GM21576 (cell line): ENCODE measurements around the gene FXYD4.
A peak's percentile ranks its signal among the peaks of the same experiment; 100 is the strongest.

Experiments used
- ATAC-seq: cut with Tn5 transposase; IDR thresholded peaks from one replicate; pipeline ENCODE4 v1.9.1; 2021; ENCODE audit warnings: mild to moderate bottlenecking, moderate library complexity; ENCODE audit not compliant: unreplicated experiment

FXYD4 gene

DNA sequence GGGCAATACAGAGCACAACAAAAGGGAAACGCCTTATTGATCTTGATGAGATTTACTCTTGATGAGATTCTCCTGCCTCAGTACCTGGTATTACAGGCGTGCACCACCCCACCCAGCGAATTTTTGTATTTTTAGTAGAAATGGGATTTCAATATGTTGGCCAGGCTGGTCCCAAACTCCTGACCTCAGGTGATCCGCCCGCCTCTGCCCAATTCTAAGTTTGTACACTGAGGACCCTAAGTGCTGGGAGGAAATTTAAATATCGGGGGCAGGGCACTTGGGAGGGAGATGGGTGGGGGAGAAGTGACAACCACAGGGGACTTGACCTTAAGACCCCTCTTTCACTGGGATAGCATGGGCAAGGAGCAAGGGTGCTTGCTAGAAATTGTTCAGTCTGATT is 23.4 kb downstream of the FXYD4 start:
- ATAC-seq: no peak

DNA sequence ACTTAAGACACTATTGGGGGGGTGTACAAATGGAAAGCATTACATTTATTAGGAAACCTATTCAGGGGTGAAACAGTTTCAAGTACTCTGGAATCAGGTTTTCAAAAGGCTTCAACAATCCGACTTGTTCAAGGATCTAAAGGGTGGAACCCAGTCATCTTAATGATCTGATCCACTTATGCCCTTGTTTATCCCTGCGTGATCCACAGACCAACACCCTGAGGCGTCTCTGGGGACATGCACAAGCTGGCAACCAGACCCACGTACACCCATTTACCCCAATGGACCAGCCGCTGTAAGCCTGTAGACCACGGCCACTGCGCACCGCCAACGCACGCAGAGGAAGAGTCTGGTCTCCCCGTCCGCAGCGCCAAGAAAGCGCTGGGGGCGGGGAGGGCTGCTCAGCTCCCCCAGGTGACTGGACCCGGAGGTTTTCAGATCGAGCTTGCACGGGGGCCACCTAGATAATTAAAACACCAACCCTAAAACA is 24.2 kb downstream of the FXYD4 start:
- no peak for ATAC-seq

DNA sequence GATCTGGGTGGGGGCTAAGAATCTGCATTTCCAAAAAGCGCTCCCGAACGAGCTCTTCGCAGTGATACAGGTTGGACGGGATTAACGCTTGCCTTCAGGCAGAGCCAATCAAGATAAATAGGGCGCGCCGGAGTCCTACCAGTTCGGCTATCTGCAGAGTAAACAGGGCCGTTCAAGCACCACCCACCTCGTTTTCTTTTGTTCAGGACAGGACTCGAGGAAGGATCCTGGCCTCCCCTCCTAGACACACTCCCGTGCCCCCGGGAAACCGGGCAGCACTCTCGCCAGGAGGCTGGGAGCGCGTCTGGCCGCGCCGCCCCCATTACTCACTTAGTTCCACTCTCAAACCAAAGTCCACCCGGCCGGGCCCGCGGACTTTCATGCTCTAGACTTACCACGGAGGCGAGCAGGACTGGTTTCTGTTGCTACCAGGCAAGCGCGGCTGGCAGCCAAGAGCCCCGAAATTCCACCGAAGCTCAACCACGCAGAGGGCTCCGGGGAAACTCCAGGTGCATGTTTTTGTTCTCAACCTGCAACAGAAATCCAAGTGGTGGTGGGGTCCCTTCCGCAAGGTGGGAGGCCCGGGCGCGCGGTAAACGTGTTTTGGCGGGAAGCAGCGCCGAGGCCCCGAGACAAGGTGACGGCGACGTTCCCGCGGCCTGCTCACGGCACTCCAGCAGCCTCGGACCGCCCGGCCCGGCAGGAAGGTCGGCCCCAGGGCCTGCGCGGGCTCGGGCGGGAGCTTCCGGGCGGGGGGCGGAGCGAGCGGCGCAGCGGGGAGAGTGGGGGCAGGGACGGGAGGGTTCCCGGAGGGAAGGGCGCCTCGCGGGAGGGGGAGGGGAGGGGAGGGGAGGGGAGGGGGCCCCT is 24.9 kb downstream of the FXYD4 start:
- ATAC-seq: peak; percentile 35

DNA sequence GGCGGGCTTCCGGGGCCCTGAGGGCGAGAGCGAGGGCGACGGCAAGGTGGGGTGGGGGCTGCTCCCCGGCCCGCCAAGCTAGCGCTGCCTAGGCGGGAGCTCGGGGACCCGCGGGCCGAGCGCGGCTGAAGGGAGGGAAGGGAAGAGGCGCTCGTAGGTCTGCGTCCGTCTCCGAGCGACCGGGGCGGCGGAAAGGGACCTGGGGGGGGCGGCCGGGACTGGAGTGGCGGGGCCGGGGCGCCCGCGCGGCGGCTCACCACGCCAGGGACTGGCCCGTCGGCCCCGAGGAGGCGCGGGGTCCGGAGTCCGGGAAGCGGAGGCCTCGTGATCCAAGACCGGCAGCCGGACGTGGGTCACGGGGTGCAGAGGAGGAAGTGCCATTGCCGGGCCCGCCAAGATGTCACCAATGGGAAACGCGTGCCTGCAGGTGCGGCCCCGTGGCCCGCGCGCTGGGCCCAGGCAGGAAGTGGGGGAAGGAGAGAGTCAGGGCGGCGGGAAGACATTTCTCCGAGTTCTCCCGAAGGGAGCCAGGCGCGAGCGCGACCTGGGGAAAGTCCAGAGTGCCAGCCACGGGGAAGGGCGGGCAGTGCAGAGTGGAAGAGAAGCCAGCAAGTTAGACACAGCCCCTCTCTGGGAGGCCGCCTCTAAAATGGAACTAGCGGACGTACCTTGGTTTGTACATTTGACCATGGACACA is 25.6 kb downstream of the FXYD4 start:
- ATAC-seq: peak; percentile 77

GRCh38 chr10:43398939-43399319 is 27.5 kb downstream of the FXYD4 start:
- ATAC-seq: no peak

DNA sequence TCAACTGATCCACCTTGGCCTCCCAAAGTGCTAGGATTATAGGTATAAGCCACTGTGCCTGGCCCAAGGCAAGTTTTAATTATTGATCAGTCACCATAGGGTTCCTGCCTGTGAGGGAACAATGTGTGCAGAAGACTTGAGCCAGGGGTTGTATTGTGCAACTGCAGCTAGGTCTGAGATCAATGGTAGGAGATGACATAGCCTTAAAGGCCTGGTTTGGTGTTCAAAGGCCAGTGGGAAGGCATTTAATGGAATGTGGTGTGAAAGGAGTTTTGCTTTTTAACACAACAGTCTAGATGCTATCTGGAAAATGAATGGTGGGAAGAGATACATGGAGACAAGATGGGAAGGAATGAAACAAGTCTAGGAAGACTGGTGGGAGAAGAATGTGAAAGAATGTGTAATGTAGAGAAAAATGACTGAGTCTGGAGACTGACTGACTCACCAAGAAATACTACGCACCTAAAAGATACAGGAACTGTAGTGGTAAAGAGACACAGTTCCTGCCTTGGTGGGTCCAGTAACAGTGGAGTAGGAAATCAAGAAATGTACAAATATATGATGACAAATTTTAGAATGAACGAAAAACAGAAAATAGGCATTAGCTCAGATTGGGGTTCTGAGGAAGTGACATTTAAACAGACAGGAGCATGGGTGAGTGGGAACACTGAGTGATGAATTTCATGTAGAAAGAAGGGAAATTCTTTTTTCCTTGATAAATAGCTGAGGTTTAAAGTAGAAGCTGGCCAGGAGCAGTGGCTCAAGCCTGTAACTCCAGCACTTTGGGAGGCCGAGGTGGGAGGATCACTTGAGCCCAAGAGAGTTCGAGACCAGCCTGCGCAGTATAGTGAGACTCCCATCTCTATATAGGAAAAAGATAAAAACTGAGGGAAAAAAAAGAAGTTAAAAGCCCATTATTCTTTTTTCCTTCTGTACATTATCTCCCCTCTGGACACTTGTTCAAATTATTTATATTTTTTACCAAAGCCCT is 28.2 kb downstream of the FXYD4 start:
- no peak for ATAC-seq

- ATAC-seq: no peak
Observed at GRCh38 chr10:43401627-43402026, 30.2 kb downstream of the FXYD4 start.

DNA sequence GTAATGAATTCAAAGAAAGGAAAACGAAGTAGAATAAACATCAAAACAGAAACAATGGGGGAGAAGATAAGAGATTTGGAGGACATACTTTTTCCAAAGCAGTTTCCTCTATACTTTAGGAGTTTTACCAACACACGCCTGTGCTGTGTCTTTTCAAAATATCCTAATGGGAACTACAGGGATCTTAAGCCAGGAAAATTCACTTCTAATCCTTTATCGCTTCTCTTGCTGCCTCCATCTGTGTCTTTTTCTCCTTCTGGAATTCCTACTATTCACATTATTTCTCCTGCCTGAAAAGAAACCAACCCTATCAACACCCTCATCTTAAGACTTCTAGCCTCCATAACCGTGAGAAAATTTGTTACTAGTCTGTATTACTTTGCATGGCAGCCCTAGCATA is 30.7 kb downstream of the FXYD4 start:
- ATAC-seq: no peak

DNA sequence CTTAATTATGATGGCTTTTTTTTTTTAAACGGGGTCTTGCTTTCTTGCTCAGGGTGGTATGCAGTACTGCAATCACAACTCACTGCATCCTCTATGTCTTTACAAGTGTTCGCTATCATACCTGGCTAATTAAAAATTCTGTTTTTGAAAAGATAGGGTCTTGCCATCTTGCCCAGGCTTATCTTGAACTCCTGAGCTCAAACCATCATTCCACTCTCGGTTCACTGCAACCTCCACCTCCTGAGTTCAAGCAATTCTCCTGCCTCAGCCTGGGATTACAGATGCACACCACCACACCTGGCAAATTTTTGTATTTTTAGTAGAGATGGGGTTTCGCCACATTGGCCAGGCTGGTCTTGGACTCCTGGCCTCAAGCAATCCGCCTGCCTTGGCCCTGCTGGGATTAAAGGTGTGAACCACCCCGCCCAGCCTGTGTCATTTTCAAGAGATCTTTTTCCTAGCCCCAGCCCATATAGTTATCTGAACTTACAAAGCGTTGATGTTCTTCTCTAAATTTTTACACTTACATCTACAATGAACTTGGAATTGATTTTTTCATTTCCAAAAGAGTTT is 31.5 kb downstream of the FXYD4 start:
- ATAC-seq: no peak

- ATAC-seq: no peak
Observed at GRCh38 chr10:43403911-43404703, 32.7 kb downstream of the FXYD4 start.

DNA sequence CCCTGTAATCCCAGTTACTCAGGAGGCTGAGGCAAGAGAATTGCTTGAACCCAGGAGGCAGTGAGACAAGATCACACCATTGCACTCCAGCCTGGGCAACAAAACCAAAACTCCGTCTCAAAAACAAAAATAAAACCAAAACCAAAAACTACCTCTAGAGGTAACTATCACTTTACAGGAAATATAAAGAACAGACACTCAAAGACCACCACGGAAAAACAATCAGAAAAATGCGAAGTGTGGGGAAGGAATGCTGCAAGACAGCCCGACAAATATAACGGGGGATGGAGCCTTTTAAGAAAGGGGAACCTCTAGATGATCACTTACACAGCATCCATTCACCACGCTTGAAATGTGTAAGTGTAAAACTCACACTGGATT is 33.3 kb downstream of the FXYD4 start:
- ATAC-seq: no peak

DNA sequence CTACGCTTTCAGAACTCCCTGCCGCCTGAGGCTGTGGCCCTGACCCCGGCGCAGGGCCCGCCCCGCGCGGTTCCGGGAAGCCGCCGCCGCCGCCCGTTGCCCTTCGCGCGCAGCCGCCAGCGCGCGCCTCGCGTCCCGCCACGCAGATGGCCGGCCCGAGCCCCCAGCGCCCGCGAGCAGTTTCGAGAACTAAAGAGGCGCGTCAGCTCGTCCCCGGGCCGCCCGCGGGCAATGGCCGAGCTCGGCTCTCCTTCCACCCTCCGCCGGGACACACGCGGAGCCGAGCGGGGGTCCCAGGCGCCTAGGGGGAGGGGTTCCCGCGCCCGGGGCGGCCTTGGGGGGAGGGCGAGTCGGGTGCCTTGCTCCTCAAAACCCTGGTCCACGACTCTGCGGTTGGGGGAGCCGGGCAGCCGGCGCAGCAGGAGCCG is 35.7 kb downstream of the FXYD4 start:
- ATAC-seq: peak; percentile 23

DNA sequence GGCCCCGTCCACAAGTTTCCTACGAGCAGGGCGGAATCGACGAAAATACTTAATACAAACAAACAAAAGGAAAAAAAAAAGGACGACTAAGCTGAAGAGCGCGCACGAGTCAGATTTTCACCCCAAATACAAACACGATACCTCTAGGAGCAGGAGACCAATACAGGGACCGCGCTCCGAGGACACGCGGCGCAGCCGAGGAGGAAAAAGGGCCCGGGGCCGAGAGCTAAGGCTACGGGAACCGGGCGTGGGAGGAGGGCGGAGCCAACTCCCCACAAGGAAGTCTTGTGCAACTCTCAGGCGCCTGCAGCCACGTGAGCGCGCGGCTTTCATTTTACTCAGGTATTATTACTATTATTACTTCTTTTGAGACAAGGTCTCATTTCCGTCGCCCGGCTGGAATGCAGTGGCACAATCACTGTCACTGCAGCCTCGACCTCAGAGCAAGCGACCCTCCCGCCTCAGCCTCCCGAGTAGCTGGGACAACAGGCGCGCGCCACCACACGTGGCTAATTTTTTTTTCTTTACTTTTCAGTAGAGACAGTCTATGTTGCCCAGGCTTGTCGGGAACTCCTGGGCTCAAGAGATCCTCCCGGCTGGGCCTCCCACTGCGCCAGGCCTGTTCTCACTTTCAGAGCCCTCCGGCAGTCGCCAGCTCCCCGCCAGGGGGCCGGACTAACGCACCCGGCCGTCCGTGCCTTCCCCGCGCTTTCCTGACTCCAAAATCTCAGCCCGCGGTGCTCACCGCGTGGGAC is 36.3 kb downstream of the FXYD4 start:
- peak; percentile 44 for ATAC-seq

DNA sequence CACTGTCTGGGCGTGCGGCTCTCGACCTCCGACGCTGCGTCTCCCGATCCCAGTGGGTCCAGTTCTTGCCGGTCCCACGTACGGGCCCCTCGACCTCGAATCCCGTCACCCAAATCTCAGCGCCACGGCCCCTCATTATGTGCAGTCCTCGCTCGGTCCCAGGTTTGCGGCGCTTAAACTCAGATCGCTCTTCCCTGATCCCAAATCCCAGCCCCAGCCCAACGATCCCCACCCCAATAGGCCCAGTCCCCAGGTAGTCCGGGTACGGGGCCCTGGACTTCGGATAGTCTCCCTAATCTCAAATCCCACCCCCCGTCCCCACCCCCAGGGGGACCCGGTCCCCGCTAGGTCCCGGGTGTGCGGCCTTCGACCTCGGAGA is 36.9 kb downstream of the FXYD4 start:
- ATAC-seq: peak; percentile 0

- peak; percentile 66 for ATAC-seq
Observed at GRCh38 chr10:43408710-43409384, 37.4 kb downstream of the FXYD4 start, which contains the start of gene HNRNPF. HNRNPF (minus strand) TSS chr10:43409186; CDS start chr10:43387884, 21,302 bp downstream.

DNA sequence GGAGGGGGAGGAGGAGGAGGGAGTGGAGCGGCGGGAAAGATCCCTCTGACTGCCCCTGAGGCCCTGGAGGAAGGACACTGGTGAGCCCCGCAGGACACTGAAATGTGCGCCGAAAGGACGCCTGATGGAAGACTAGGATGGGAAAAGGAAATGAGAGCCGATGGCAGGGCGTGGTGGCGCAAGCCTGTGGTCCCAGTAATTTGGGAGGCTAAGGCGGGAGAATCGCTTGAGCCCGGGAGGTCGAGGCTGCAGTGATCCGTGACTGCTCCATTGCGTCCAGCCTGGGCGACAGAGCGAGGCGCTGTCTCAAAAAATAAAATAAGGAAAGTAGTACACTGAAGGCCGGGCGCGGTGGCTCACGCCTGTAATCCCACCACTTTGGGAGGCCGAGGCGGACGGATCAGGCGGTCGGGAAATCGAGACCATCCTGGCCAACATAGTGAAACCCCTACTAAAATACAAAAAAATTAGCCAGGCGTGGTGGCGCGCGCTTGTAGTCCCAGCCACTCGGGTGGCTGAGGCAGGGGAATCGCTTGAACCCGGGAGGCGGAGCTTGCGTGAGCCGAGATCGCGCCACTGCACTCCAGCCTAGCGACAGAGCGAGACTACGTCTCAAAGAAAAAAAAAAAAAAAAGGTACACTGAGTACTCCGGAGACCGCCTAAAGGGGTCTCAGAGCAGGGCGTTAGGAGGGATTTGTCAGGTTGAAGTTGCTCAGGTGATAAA is 38.1 kb downstream of the FXYD4 start:
- no peak for ATAC-seq

DNA sequence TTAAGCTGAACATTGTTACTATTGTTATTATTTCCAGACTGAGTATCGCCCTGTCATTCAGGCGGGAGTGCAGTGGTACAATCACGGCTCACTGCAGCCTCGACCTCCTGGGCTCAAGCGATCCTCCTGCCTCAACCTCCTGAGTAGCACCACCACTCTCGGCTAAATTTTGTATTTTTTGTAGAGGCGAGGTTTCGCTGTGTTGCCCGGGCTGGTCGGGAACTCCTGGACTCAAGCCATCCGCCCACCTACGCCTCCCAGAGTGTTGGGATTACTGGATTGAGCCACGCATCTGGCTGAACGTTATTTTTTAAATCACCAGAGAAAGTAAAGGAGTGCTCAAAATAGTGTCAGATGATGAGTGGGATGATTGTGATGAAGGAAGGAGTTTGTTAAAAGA is 38.9 kb downstream of the FXYD4 start:
- no peak for ATAC-seq

- no peak for ATAC-seq
Observed at GRCh38 chr10:43411536-43411935, 40.1 kb downstream of the FXYD4 start.
